NCI-H2196 treated with DMSO at 0.1 percent for 48 hours (cell line): Measurements from ENCODE around the gene MRPL9.

Experiments used
- DNase-seq: peaks from one replicate; lab custom pipeline; 2025; ENCODE audit not compliant: unreplicated experiment; lab: John Stamatoyannopoulos, UW

MRPL9 gene

DNA sequence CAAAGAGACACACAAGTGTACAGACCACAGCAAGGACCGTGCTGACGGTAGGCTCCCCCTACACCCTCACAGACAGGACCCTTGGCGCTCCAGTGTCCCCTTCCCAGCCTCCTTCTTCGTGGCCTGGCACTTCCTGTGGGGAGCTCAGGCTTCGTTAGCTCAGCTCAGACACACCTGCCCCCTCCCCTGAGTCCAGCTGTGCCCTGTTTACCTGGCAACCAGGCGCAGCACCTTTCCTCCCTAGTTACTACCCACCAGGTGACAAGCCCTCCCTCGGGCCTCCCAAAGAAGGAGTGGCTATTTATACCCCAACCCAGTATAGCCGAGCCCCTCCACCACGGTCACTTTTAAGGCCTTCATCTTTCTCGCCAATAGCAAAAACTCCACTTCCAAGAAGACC, 51.3 kb downstream of the MRPL9 start:
- no peak for DNase-seq

DNA sequence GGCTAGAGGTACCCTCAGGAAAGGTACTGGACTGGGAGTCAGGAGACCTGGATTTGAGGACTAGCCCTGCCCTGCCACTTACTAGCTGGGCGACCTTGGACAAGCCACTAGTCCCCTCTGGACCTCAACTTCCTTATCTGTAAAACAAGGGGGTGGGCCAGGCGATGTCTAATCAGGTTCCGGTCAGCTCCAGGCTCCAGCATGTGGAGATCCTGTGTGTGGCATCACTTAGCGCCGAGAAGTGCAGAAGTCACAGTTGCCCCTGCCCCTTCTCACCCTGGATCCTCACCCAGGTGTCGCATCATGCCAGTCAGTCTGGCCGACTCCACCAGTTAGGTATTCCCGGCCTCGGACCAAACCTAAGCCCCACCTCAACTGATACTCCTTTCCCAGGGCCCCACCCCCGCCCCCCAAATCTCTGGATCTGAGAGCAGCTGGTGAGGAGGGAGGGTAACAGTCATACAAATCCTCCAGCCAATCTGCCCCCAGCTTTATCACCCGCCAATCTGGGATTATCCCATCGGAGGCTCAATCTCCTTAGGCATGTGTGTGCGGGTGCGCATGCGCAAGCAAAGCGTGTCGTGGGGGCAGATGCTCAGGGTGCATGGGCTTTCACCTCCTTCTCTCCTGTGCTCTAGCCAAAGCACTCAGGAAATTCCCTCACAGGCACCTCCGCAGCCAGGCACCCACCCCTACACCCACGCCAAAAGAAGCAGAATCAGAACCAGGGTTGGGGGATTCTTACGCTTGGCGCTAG, 52.1 kb downstream of the MRPL9 start:
- DNase-seq, result no peak

DNA sequence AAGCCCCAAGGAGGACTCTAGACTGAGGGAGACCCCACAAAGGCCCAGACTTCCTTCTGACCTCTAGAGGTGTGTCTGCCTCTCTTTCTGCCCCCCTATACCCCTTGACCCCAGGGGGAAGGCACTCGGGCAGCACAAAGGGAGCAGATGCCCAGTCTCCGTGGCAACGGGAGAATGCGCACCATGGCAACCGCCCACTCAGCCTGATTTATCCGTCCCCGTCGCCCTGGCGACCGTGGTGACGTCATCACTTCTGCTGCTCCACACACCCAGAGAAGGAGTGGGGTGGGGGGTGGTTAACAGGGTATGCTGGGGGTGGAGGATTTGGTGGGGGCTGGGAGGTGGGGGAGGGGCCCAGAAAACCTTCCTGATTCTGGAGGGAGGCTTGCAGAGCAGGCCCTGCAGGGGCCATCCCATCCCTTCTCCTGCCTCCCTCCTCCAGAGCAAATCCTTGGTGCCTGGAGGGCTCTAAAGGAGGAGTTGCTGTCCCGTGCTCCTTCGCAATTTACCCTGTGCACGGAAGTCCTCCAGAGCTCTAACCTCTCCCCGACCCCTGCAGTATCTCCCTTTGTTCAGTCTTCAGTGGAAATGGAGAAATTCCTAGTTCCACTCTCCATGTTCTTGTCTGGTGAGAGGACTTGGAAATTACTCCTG, 53.0 kb downstream of the MRPL9 start:
- DNase-seq, result no peak
